GM19438 (cell line): ENCODE data around the gene AP3M1.

Experiments
- ATAC-seq: cut with Tn5 transposase; IDR thresholded peaks from one replicate; pipeline ENCODE4 v1.9.1; 2021; ENCODE audit warnings: low read depth; ENCODE audit not compliant: unreplicated experiment

Gene AP3M1

GRCh38 chr10:74083304-74083703 is 67.3 kb downstream of the AP3M1 start:
- no peak for ATAC-seq

GRCh38 chr10:74081941-74082718 is 68.5 kb downstream of the AP3M1 start:
- ATAC-seq = no peak

- ATAC-seq = no peak
These were observed 69.3 kb downstream of the AP3M1 start for GRCh38 chr10:74081192-74081803.

- no peak for ATAC-seq
These were observed 70.6 kb downstream of the AP3M1 start for GRCh38 chr10:74079936-74080590.

GRCh38 chr10:74079028-74079935 is 71.3 kb downstream of the AP3M1 start:
- ATAC-seq = no peak

- no peak for ATAC-seq
These were observed 72.6 kb downstream of the AP3M1 start for GRCh38 chr10:74078037-74078436.

GRCh38 chr10:74077416-74077815 is 73.2 kb downstream of the AP3M1 start:
- no peak for ATAC-seq

GRCh38 chr10:74076961-74077360 is 73.7 kb downstream of the AP3M1 start:
- no peak for ATAC-seq

- ATAC-seq = no peak
These were observed 74.7 kb downstream of the AP3M1 start for GRCh38 chr10:74075906-74076305.

- no peak for ATAC-seq
These were observed 78.1 kb downstream of the AP3M1 start for GRCh38 chr10:74072503-74072902.

- no peak for ATAC-seq
These were observed 79.5 kb downstream of the AP3M1 start for GRCh38 chr10:74071157-74071556.
